Caco-2 (cell line): ENCODE data around the gene NLRP6. TPM values are rescaled to one million over a fixed set of nuclear protein-coding genes. Genes with fewer than 3 reads are reported as not detected.

Experiments
- Bru-seq: library from RNA; stranded (reverse); fragments of 400-500 nt; gene quantifications from one replicate; lab custom pipeline; 2021; lab: Mats Ljungman, UMichigan
- BruChase-seq, 2 experiments: library from RNA; stranded (reverse); fragments of 400-500 nt; gene quantifications; one replicate each; lab custom pipeline; 2021; lab: Mats Ljungman, UMichigan
- BruUV-seq: library from RNA; stranded (reverse); fragments of 400-500 nt; replicated peaks from 2 replicates; lab custom pipeline; 2021; lab: Mats Ljungman, UMichigan
- CTCF ChIA-PET: fragments of 300-600 bp; sonication (Branson Sonifier 250); formaldehyde crosslinking; loops from one replicate; lab custom pipeline; 2022; ENCODE audit warnings: antibody characterized with exemption; lab: Charles Lee
- POLR2A ChIA-PET: fragments of 300-600 bp; sonication (Branson Sonifier 250); formaldehyde crosslinking; loops from one replicate; lab custom pipeline; 2022; ENCODE audit warnings: antibody characterized with exemption; lab: Charles Lee
- DNase-seq, 2 experiments: peaks; one replicate each; pipeline versions ENCODE4 v3.0.0 to v3.0.0-alpha.2; 2020 to 2022
- H3K27me3 ChIP-seq: replicated peaks from 2 replicates; pipeline ENCODE4 v1.6.0; 2011; ENCODE audit warnings: low read length; ENCODE audit not compliant: control insufficient read depth, insufficient read depth
- H3K36me3 ChIP-seq: 2 replicates; pipeline ENCODE4 v1.5.1; 2011; ENCODE audit warnings: low read length; ENCODE audit not compliant: control insufficient read depth, insufficient read depth
- H3K4me1 ChIP-seq: fragments of 250-450 bp; sonication (Bioruptor Pico); 2 replicates; pipeline ENCODE4 v1.5.1; 2020; ENCODE audit warnings: mild to moderate bottlenecking
- H3K4me3 ChIP-seq: 2 replicates; pipeline ENCODE4 v1.5.1; 2011; ENCODE audit warnings: low read depth, mild to moderate bottlenecking, control low read depth, low read length
- H3K9me3 ChIP-seq: fragments of 250-450 bp; sonication (Bioruptor Pico); 2 replicates; pipeline ENCODE4 v1.5.1; 2020; ENCODE audit warnings: mild to moderate bottlenecking, moderate library complexity
- H3K27ac Mint-ChIP-seq: one replicate; pipeline ENCODE4 v1.8.0; 2022; ENCODE audit warnings: mixed read lengths; ENCODE audit not compliant: unreplicated experiment
- H3K27me3 Mint-ChIP-seq: one replicate; pipeline ENCODE4 v1.8.0; 2022; ENCODE audit warnings: mixed read lengths; ENCODE audit not compliant: insufficient read depth, unreplicated experiment
- H3K36me3 Mint-ChIP-seq: one replicate; pipeline ENCODE4 v1.8.0; 2022; ENCODE audit warnings: mild to moderate bottlenecking, mixed read lengths; ENCODE audit not compliant: insufficient read depth, unreplicated experiment
- H3K4me1 Mint-ChIP-seq: one replicate; pipeline ENCODE4 v1.8.0; 2022; ENCODE audit warnings: low read depth, mixed read lengths; ENCODE audit not compliant: unreplicated experiment
- H3K4me3 Mint-ChIP-seq: one replicate; pipeline ENCODE4 v1.8.0; 2022; ENCODE audit warnings: mild to moderate bottlenecking, moderate library complexity, mixed read lengths; ENCODE audit not compliant: unreplicated experiment
- H3K9me3 Mint-ChIP-seq: one replicate; pipeline ENCODE4 v1.8.0; 2022; ENCODE audit warnings: mixed read lengths; ENCODE audit not compliant: unreplicated experiment
- CTCF ChIP-seq, 2 experiments: fragments of 200-600 bp in 1 of 2; IDR thresholded peaks; 1 replicate in 1 of 2; 2 replicates in 1 of 2; pipeline versions ENCODE4 v1.5.1 to v1.8.0; 2011 to 2022; ENCODE audit warnings: antibody characterized with exemption in 1 of 2, control low read depth in 1 of 2, inconsistent platforms in 1 of 2, low read depth in 1 of 2, low read length in 1 of 2, mild to moderate bottlenecking in 1 of 2, moderate library complexity in 1 of 2; ENCODE audit not compliant: insufficient read depth in 1 of 2, severe bottlenecking in 1 of 2, unreplicated experiment in 1 of 2
- intact Hi-C: fragments of 100-400 bp; cut with micrococcal nuclease; formaldehyde crosslinking; loops from one replicate; pipeline ENCODE4 v1.10.0; 2022; ENCODE audit not compliant: unreplicated experiment
- long read RNA-seq: library from polyadenylated mRNA; stranded (forward); transcript quantifications from one replicate; pipeline ENCODE4 v2.0.0, GENCODE V29; 2022
- total RNA-seq: library from RNA; stranded (reverse); gene quantifications from 2 replicates; pipeline ENCODE4 v1.2.3, GENCODE V29; 2022

The NLRP6 gene
- total RNA-seq (not detected in 2 replicates), Bru-seq, nascent RNA (not detected), BruChase-seq, experiment 1, labeled RNA remaining after a 2-hour chase (percentile 14 among the genes with signal in this experiment), BruChase-seq, experiment 2, labeled RNA remaining after a 6-hour chase (not detected)
- long read RNA-seq, partial matches to known transcripts: 0 of 4 reads
- long read RNA-seq, other reads (novel, unspliced or antisense): 4 of 4 reads

- ChIA-PET POLR2A (interaction anchor here (0.6 kb wide), 1 partner anchor 78 kb away, joined by 6 read pairs; no protein-coding TSS in a partner anchor), CTCF (interaction anchor here (0.6 kb wide), 1 partner anchor 78 kb away, joined by 9 read pairs; no protein-coding TSS in a partner anchor)
- Histone ChIP-seq H3K4me1 (peaks cover 17% of the 10 kb centered on the region), H3K36me3 (no peaks in the 10 kb centered on the region), H3K27me3 (peaks cover 5% of the 10 kb centered on the region), H3K4me3 (no peak within 1 kb of the TSS), H3K9me3 (no peaks in the 10 kb centered on the region)
- DNase-seq: no peak
- intact Hi-C loops: no loop called here
- H3K4me1 Mint-ChIP-seq: no peaks in the 10 kb centered on the region
- H3K27ac Mint-ChIP-seq: no peak within 1 kb of the TSS
- H3K9me3 Mint-ChIP-seq: no peaks in the 10 kb centered on the region
- peaks cover 5% of the 10 kb centered on the region for H3K36me3 Mint-ChIP-seq
- peaks cover 26% of the 10 kb centered on the region for H3K27me3 Mint-ChIP-seq
- no peak for TF ChIP-seq CTCF (IDR thresholded peaks at IDR 0.05; ENCODE audit: insufficient read depth in 1 of 2, low read depth in 1 of 2, low read length in 1 of 2, severe bottlenecking in 1 of 2, unreplicated experiment in 1 of 2)
- H3K4me3 Mint-ChIP-seq: peak within 1 kb of the TSS; percentile 1
- no TSS peak for BruUV-seq
Measured at GRCh38 chr11:278001-278951, at the start of gene NLRP6. TSS of gene NLRP6 (plus strand) at chr11:278407. CDS start at chr11:278570, 163 bp downstream.

GRCh38 chr11:230431-230830, 47.8 kb upstream of the NLRP6 start:
- TF ChIP-seq CTCF (IDR thresholded peaks at IDR 0.05; ENCODE audit: insufficient read depth in 1 of 2, low read depth in 1 of 2, low read length in 1 of 2, severe bottlenecking in 1 of 2, unreplicated experiment in 1 of 2): no peak
- Histone ChIP-seq H3K9me3 (no peaks in the 10 kb centered on the region), H3K4me1 (no peaks in the 10 kb centered on the region), H3K27me3 (no peaks in the 10 kb centered on the region), H3K36me3 (no peaks in the 10 kb centered on the region), H3K4me3 (no peak overlapping the region)
- no peaks in the 10 kb centered on the region for H3K36me3 Mint-ChIP-seq
- DNase-seq: no peak
- no peaks in the 10 kb centered on the region for H3K9me3 Mint-ChIP-seq
- H3K4me3 Mint-ChIP-seq: no peak overlapping the region
- H3K27ac Mint-ChIP-seq: no peak overlapping the region
- POLR2A ChIA-PET: interaction anchor here (1.0 to 1.2 kb wide), 2 partner anchors 23 kb away, joined by 5 to 8 read pairs; partner anchors contain the start of genes BET1L and RIC8A
- no peaks in the 10 kb centered on the region for H3K27me3 Mint-ChIP-seq
- intact Hi-C loops: no loop called here
- H3K4me1 Mint-ChIP-seq: no peaks in the 10 kb centered on the region
- CTCF ChIA-PET: no interaction called here
- no TSS peak for BruUV-seq
